Measurements from ENCODE around the gene TMUB2.

Gene TMUB2

DNA sequence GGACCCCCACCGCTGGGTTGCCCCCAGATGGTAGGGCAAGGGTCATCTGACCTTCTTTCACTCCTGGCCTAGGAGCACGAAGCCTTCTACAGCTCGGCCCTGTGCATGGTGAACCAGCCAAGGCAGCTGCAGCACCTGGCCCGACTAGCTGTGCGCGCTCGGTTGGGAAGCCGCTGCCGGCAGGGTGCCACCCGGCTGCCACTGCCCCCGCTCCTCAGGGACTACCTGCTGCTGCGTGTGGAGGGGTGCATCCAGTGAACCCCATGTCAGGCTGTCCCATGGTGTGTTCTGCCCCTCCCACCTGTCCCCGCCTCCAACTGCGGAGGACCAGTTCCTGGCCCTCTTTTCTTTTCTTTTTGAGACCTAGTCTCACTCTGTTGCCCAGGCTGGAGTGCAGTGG is 8.6 kb upstream of the TMUB2 start:
- H3K9me3 ChIP-seq (ENCODE audit: insufficient read depth, low read length): no peaks in the 10 kb centered on the region
- peaks cover 11% of the 10 kb centered on the region; the same call in 1 of the 2 replicates for H3K79me2 ChIP-seq (ENCODE audit: low read length)
- H3K4me3 ChIP-seq (ENCODE audit: low read length): no peak overlapping the region
- no peak overlapping the region for H3K27ac ChIP-seq (ENCODE audit: low read length)
- H3K9ac ChIP-seq (ENCODE audit: low read length): no peak overlapping the region
- no peaks in the 10 kb centered on the region for H3K27me3 ChIP-seq (ENCODE audit: low read depth, low read length)
- no peak overlapping the region for H2AFZ ChIP-seq (ENCODE audit: low read depth, low read length)
- no peaks in the 10 kb centered on the region for H3K4me1 ChIP-seq (ENCODE audit: low read length)
- peaks cover 13% of the 10 kb centered on the region for H3K36me3 ChIP-seq (replicated peaks; ENCODE audit: low read depth, low read length)
- TF ChIP-seq, protein P1, sequence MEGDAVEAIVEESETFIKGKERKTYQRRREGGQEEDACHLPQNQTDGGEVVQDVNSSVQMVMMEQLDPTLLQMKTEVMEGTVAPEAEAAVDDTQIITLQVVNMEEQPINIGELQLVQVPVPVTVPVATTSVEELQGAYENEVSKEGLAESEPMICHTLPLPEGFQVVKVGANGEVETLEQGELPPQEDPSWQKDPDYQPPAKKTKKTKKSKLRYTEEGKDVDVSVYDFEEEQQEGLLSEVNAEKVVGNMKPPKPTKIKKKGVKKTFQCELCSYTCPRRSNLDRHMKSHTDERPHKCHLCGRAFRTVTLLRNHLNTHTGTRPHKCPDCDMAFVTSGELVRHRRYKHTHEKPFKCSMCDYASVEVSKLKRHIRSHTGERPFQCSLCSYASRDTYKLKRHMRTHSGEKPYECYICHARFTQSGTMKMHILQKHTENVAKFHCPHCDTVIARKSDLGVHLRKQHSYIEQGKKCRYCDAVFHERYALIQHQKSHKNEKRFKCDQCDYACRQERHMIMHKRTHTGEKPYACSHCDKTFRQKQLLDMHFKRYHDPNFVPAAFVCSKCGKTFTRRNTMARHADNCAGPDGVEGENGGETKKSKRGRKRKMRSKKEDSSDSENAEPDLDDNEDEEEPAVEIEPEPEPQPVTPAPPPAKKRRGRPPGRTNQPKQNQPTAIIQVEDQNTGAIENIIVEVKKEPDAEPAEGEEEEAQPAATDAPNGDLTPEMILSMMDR (IDR thresholded peaks at IDR 0.05; ENCODE audit: low read depth, low read length): no peak
- no peaks in the 10 kb centered on the region for H4K20me1 ChIP-seq (ENCODE audit: insufficient read depth, low read length)
- no peak overlapping the region for H3K4me2 ChIP-seq (ENCODE audit: low read length)

DNA sequence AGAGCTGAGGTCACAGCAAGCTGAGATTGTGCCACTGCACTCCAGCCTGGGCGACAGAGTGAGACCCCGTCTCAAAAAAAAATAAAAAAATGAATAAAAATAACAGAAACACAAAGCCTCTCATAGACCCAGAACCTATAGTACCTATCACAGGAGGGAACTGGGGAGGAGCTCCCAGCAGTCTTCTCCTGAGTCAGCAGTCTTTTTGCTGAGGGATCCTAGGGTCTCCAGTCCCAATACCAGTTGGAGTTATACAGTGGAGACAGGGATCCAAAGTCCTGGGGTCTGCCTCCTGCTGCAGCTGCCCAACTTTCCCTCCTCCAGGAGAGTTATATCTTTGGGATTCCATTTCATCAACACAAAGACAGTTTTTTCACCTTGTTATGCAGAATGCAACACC is 3.7 kb upstream of the TMUB2 start:
- H3K4me3 ChIP-seq (ENCODE audit: low read length): no peak overlapping the region
- peaks cover 10% of the 10 kb centered on the region for H3K36me3 ChIP-seq (replicated peaks; ENCODE audit: low read depth, low read length)
- no peaks in the 10 kb centered on the region for H3K9me3 ChIP-seq (ENCODE audit: insufficient read depth, low read length)
- H2AFZ ChIP-seq (ENCODE audit: low read depth, low read length): no peak overlapping the region
- H3K27me3 ChIP-seq (ENCODE audit: low read depth, low read length): no peaks in the 10 kb centered on the region
- H3K9ac ChIP-seq (ENCODE audit: low read length): no peak overlapping the region
- H3K4me1 ChIP-seq (ENCODE audit: low read length): peaks cover 13% of the 10 kb centered on the region
- no peak for TF ChIP-seq EZH2phosphoT487 (IDR thresholded peaks at IDR 0.05; ENCODE audit: low read depth)
- TF ChIP-seq, protein P1 (IDR thresholded peaks at IDR 0.05; ENCODE audit: low read depth, low read length): no peak
- H4K20me1 ChIP-seq (ENCODE audit: insufficient read depth, low read length): no peaks in the 10 kb centered on the region; the same call in 1 of the 2 replicates
- peaks cover 52% of the 10 kb centered on the region for H3K79me2 ChIP-seq (ENCODE audit: low read length)
- H3K4me2 ChIP-seq (ENCODE audit: low read length): no peak overlapping the region
- H3K27ac ChIP-seq (ENCODE audit: low read length): no peak overlapping the region

DNA sequence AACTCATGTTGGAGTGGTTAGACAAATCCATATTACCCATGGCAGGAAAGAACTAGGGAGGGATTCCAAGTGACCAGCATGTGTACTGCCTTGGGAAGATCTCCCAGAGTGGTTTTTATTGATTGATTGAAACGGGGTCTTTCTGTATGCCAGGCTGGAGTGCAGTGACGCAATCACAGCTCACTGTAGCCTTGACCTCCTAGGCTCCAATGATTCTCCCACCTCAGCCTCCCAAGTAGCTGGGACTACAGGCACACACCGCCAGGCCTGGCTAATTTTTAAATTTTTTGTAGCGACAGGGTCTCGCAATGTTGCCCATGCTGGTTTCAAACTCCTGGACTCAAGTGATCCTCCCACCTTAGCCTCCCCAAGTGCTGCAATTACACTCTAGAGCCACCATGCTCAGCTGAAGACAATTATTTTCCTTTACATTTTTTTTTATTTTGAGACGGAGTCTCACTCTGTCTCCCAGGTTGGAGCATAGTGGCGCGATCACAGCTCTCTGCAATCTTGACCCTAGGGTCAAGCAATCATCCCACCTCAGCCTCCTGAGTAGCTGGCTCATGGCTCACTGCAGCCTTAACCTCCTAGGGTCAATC is 2.5 kb upstream of the TMUB2 start:
- H4K20me1 ChIP-seq (ENCODE audit: insufficient read depth, low read length): no peaks in the 10 kb centered on the region; the same call in 1 of the 2 replicates
- peaks cover 10% of the 10 kb centered on the region for H3K36me3 ChIP-seq (replicated peaks; ENCODE audit: low read depth, low read length)
- H3K9ac ChIP-seq (ENCODE audit: low read length): no peak overlapping the region
- no peak overlapping the region for H3K4me3 ChIP-seq (ENCODE audit: low read length)
- H3K27ac ChIP-seq (ENCODE audit: low read length): no peak overlapping the region
- H3K4me1 ChIP-seq (ENCODE audit: low read length): peaks cover 17% of the 10 kb centered on the region
- peaks cover 56% of the 10 kb centered on the region for H3K79me2 ChIP-seq (ENCODE audit: low read length)
- no peaks in the 10 kb centered on the region for H3K9me3 ChIP-seq (ENCODE audit: insufficient read depth, low read length)
- no peak overlapping the region for H3K4me2 ChIP-seq (ENCODE audit: low read length)
- no peak overlapping the region for H2AFZ ChIP-seq (ENCODE audit: low read depth, low read length)
- TF ChIP-seq, protein P1 (IDR thresholded peaks at IDR 0.05; ENCODE audit: low read depth, low read length): no peak
- TF ChIP-seq EZH2phosphoT487 (IDR thresholded peaks at IDR 0.05; ENCODE audit: low read depth): no peak
- H3K27me3 ChIP-seq (ENCODE audit: low read depth, low read length): no peaks in the 10 kb centered on the region

DNA sequence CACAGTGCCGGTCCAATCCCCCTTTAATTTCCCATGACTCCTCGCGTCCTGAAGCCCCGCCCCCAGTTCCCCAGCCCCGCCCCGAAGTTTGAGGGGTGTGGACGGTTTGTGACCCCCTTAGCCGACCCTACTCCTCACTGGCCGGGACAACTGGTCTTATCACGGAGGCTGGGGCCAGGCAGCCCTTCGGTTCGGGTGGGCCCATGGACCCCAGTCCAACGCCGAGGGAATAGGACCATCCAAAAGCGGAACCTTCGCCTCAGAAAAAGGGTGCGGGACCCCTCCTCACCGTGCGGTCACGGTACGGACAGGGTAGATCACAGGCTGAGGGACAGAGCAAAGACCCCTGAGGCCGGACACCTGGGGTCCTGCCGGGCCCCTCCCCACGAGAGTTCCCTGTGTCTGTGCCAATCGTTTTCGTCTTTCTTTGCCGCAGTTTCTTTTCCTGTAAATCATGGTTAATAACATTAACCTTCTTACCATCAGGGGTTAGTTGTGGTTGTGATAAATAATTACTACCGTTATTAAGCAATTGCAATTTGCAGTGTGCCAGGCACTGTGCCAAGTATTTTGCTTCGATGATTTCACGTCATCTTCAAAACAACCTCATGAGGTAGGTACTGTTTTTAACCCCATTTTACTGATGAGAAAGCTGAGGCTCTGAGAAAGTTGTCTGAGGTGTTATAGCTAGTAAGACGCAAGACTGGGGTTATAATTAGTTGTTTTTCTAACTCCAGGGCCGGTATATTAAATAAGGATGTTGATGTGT is 543 bp downstream of the TMUB2 start:
- H3K27me3 ChIP-seq (ENCODE audit: low read depth, low read length): no peaks in the 10 kb centered on the region
- H3K79me2 ChIP-seq (ENCODE audit: low read length): peaks cover 49% of the 10 kb centered on the region
- no peak for TF ChIP-seq EZH2phosphoT487 (IDR thresholded peaks at IDR 0.05; ENCODE audit: low read depth)
- TF ChIP-seq, protein P1 (IDR thresholded peaks at IDR 0.05; ENCODE audit: low read depth, low read length): no peak
- H3K36me3 ChIP-seq (replicated peaks; ENCODE audit: low read depth, low read length): peaks cover 5% of the 10 kb centered on the region
- H3K27ac ChIP-seq (ENCODE audit: low read length): peak overlapping the region; percentile 71
- peak overlapping the region; percentile 92 for H3K9ac ChIP-seq (ENCODE audit: low read length)
- peaks cover 17% of the 10 kb centered on the region for H3K4me1 ChIP-seq (ENCODE audit: low read length)
- peak overlapping the region; percentile 49; the same call in 1 of the 2 replicates for H2AFZ ChIP-seq (ENCODE audit: low read depth, low read length)
- H4K20me1 ChIP-seq (ENCODE audit: insufficient read depth, low read length): no peaks in the 10 kb centered on the region; the same call in 1 of the 2 replicates
- H3K4me2 ChIP-seq (ENCODE audit: low read length): peak overlapping the region; percentile 74
- H3K4me3 ChIP-seq (ENCODE audit: low read length): peak overlapping the region; percentile 96
- H3K9me3 ChIP-seq (ENCODE audit: insufficient read depth, low read length): no peaks in the 10 kb centered on the region
